Measurements from ENCODE around the gene SIRT6. TPM values are rescaled to one million over a fixed set of nuclear protein-coding genes. Genes with fewer than 3 reads are reported as not detected.

SIRT6 gene
- total and polyA plus RNA-seq, 2 donors (not counting 1 experiment from before 2014, with no cell fraction given), result 27.8 to 82.2 TPM

DNA sequence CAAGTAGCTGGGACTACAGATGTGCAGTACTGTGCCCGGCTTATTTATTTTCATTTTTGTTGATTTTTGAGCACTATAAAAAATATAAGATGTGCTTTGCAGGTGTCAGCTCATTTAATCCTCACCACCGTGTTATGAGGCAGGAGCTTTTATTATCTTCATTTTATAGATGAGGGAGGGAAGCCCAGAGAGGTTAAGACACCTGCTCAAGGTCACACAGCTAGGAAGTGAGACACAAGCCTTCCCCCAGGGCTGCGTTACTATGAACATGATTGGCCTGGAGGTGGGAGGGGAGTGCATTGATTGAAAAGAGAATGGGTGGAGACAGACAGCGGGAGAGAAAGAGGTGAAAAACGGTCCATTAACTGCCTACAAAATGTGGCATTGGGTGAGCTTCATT is 7.3 kb upstream of the SIRT6 start:
- Histone ChIP-seq H3K27ac (ENCODE audit: low read length in 2 of 2) (no peak overlapping the region), H3K27me3 (replicated peaks in 1 of 4; ENCODE audit: control extremely low read depth in 1 of 4, control insufficient read depth in 3 of 4, insufficient read depth in 4 of 4, low read length in 3 of 4) (peaks cover 0 to 9% (median 4%) of the 10 kb centered on the region in 4 experiments), H3K4me1 (ENCODE audit: control insufficient read depth in 2 of 2, insufficient read depth in 2 of 2, low read length in 2 of 2) (peaks cover 0 to 5% of the 10 kb centered on the region in 2 donors), H3K79me2 (ENCODE audit: control insufficient read depth, insufficient read depth, low read length) (no peaks in the 10 kb centered on the region), H3K9me3 (ENCODE audit: control extremely low read depth in 1 of 3, control insufficient read depth in 2 of 3, insufficient read depth in 1 of 3, low read length in 2 of 3) (peaks cover 0 to 4% (median 0%) of the 10 kb centered on the region in 3 donors), H4K20me1 (ENCODE audit: control insufficient read depth, insufficient read depth, low read length, poor library complexity, severe bottlenecking) (no peaks in the 10 kb centered on the region), H3K4me2 (replicated peaks; ENCODE audit: low read depth, low read length, poor library complexity, severe bottlenecking) (no peak overlapping the region), H3K36me3 (replicated peaks in 1 of 2; ENCODE audit: control extremely low read depth in 1 of 2, control insufficient read depth in 1 of 2, extremely low read depth in 1 of 2, insufficient read depth in 2 of 2, low read length in 1 of 2) (no peaks in the 10 kb centered on the region), H3K9ac (ENCODE audit: low read length) (no peak overlapping the region), H2AFZ (ENCODE audit: insufficient read depth, low read depth, low read length, poor library complexity, severe bottlenecking) (no peak overlapping the region), H3K4me3 (ENCODE audit: control extremely low read depth in 1 of 5, extremely low read depth in 1 of 5, insufficient read depth in 1 of 5, low read depth in 2 of 5, low read length in 4 of 5) (no peak overlapping the region)
- Mint-ChIP-seq H3K4me3 (no peak overlapping the region), H3K9me3 (ENCODE audit: insufficient read depth) (no peaks in the 10 kb centered on the region), H3K27me3 (peaks cover 24% of the 10 kb centered on the region), H3K27ac (no peak overlapping the region), H3K4me1 (peaks cover 6% of the 10 kb centered on the region)
- DNase-seq, result no peak
- ChIA-PET CTCF (interaction anchor here (1.3 kb wide), 1 partner anchor 13 kb away, joined by 3 read pairs; no protein-coding TSS in a partner anchor), POLR2A (no interaction called here)
- intact Hi-C loops (cut with micrococcal nuclease), result no loop called here
- WGBS (ENCODE audit: insufficient coverage), result 56% methylated on average over 2 of the region's 5 CpGs
- TF ChIP-seq, protein P1, sequence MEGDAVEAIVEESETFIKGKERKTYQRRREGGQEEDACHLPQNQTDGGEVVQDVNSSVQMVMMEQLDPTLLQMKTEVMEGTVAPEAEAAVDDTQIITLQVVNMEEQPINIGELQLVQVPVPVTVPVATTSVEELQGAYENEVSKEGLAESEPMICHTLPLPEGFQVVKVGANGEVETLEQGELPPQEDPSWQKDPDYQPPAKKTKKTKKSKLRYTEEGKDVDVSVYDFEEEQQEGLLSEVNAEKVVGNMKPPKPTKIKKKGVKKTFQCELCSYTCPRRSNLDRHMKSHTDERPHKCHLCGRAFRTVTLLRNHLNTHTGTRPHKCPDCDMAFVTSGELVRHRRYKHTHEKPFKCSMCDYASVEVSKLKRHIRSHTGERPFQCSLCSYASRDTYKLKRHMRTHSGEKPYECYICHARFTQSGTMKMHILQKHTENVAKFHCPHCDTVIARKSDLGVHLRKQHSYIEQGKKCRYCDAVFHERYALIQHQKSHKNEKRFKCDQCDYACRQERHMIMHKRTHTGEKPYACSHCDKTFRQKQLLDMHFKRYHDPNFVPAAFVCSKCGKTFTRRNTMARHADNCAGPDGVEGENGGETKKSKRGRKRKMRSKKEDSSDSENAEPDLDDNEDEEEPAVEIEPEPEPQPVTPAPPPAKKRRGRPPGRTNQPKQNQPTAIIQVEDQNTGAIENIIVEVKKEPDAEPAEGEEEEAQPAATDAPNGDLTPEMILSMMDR (IDR thresholded peaks at IDR 0.05), result no peak
- no peak for TF ChIP-seq EZH2 (IDR thresholded peaks at IDR 0.05; ENCODE audit: borderline replicate concordance, insufficient read depth, low read depth, low read length, poor library complexity, severe bottlenecking)
- ATAC-seq (ENCODE audit: low read depth), result no peak

DNA sequence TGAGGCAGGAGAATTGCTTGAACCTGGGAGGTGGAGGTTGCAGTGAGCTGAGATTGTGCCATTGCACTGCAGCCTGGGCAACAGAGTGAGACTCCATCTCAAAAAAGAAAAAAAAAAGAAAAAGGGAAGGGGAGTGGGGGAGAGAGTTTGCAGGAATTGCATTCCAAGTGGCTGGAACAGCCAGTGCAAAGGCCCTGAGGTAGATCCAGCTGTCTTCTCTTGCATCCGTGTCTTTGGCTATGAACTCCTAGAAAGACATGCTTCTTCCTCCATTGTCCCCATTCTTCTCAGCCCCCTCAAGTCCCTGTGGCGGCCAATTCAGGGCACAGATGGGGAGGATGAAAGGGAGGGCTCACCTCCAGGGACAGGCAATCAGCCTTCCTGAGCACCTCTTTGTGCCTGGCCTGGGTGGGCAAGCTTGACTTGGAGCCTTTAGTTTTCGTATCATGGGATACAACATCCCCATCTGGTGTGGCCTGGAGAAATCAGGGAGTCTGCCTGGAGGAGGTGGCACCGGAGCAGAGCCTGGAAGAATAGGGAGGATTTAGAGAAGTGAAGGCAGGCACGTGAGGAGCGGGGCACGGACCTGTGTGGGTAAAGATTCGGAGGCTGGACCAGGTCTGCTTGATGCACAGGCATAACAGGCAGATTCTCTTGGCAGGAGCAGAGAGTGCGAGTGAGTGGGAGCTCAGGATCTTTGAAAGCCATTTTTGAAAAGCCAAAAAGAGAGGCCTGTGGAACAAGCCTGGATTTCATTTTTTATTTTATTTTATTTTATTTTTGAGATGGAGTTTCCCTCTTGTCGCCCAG is 5.2 kb upstream of the SIRT6 start:
- Histone ChIP-seq H3K9ac (ENCODE audit: low read length) (no peak overlapping the region), H3K27ac (ENCODE audit: low read length in 2 of 2) (no peak overlapping the region), H3K79me2 (ENCODE audit: control insufficient read depth, insufficient read depth, low read length) (no peaks in the 10 kb centered on the region), H4K20me1 (ENCODE audit: control insufficient read depth, insufficient read depth, low read length, poor library complexity, severe bottlenecking) (no peaks in the 10 kb centered on the region), H3K4me3 (ENCODE audit: control extremely low read depth in 1 of 5, extremely low read depth in 1 of 5, insufficient read depth in 1 of 5, low read depth in 2 of 5, low read length in 4 of 5) (no peak overlapping the region), H3K9me3 (ENCODE audit: control extremely low read depth in 1 of 3, control insufficient read depth in 2 of 3, insufficient read depth in 1 of 3, low read length in 2 of 3) (peaks cover 0 to 4% (median 0%) of the 10 kb centered on the region in 3 donors), H2AFZ (ENCODE audit: insufficient read depth, low read depth, low read length, poor library complexity, severe bottlenecking) (no peak overlapping the region), H3K27me3 (replicated peaks in 1 of 4; ENCODE audit: control extremely low read depth in 1 of 4, control insufficient read depth in 3 of 4, insufficient read depth in 4 of 4, low read length in 3 of 4) (peaks cover 0 to 4% (median 0%) of the 10 kb centered on the region in 4 experiments), H3K4me1 (ENCODE audit: control insufficient read depth in 2 of 2, insufficient read depth in 2 of 2, low read length in 2 of 2) (peaks cover 5 to 13% of the 10 kb centered on the region in 2 donors), H3K4me2 (replicated peaks; ENCODE audit: low read depth, low read length, poor library complexity, severe bottlenecking) (no peak overlapping the region), H3K36me3 (replicated peaks in 1 of 2; ENCODE audit: control extremely low read depth in 1 of 2, control insufficient read depth in 1 of 2, extremely low read depth in 1 of 2, insufficient read depth in 2 of 2, low read length in 1 of 2) (no peaks in the 10 kb centered on the region)
- intact Hi-C loops (cut with micrococcal nuclease), result loop anchor here (2.0 kb wide), 1 partner anchor 47 kb away; no protein-coding TSS in a partner anchor
- DNase-seq (no peak), ATAC-seq (ENCODE audit: low read depth) (no peak)
- no peak overlapping the region for H3K27ac Mint-ChIP-seq
- 97% methylated on average over 6 of the region's 10 CpGs for WGBS (ENCODE audit: insufficient coverage)
- ChIA-PET POLR2A (no interaction called here), CTCF (interaction anchor here (0.7 kb wide), 1 partner anchor 30 kb away, joined by 4 read pairs; no protein-coding TSS in a partner anchor)
- no peak overlapping the region for H3K4me3 Mint-ChIP-seq
- H3K4me1 Mint-ChIP-seq, result peaks cover 12% of the 10 kb centered on the region
- peaks cover 15% of the 10 kb centered on the region for H3K27me3 Mint-ChIP-seq
- H3K9me3 Mint-ChIP-seq (ENCODE audit: insufficient read depth), result no peaks in the 10 kb centered on the region
- TF ChIP-seq, protein P1 (IDR thresholded peaks at IDR 0.05), result no peak
- TF ChIP-seq EZH2 (IDR thresholded peaks at IDR 0.05; ENCODE audit: borderline replicate concordance, insufficient read depth, low read depth, low read length, poor library complexity, severe bottlenecking), result no peak
